SK-N-SH treated with all-trans-retinoic acid at 6 μM for 48 hours (cell line): ENCODE measurements around the gene MROH7.

Source experiments
- BACH2 ChIP-seq: fragments of 250-450 bp; sonication (Bioruptor Pico); IDR thresholded peaks from 2 replicates; pipeline ENCODE4 v1.9.0; 2021; ENCODE audit warnings: mild to moderate bottlenecking, borderline replicate concordance
- ZC3H10 ChIP-seq: fragments of 250-450 bp; sonication (Bioruptor Pico); IDR thresholded peaks from 2 replicates; pipeline ENCODE4 v1.5.1; 2021; ENCODE audit warnings: mild to moderate bottlenecking, moderate library complexity
- TF ChIP-seq, protein P1 (sequence below): fragments of 250-450 bp; sonication (Bioruptor Pico); IDR thresholded peaks from 2 replicates; pipeline ENCODE4 v1.5.1; 2020; ENCODE audit warnings: low read depth, mild to moderate bottlenecking, moderate library complexity

DNA sequence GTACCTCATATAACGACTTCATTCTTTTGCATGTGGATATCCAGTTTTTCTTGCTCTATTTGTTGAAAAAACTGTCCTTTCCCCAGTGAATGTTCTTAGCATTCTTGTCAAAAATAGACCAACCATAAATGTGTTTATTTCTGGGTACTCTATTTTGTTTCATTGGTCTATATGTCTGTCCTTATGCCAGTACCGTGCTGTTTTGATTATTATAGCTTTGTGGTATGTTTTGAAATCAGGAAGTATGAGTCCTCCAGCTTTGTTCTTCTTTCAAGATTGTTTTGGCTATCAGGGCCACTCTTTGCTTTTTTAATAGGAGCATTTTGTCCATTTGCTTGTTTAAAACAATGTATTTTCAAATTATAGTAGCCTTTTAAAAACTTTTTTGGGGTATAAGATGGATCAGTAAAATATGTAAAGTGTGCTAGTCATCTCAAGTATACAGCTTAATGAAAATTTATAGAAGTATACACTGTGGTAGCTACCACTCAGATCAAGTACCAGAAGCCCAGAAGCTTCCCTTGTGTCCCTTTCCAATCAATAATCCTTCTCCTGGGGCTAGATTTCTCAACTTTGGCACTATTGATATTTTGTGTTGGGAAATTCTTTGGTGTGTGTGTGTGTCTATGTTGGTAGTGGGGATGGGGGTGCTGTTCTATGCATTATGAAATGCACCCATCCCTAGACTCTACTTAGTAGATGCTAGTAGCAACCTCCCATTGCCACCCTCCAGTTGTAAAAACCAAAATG, 16.8 kb downstream of the MROH7 start:
- TF ChIP-seq ZC3H10 (CRISPR knock-in tag) = no peak
- no peak for TF ChIP-seq BACH2 (CRISPR knock-in tag)
- TF ChIP-seq, protein P1, sequence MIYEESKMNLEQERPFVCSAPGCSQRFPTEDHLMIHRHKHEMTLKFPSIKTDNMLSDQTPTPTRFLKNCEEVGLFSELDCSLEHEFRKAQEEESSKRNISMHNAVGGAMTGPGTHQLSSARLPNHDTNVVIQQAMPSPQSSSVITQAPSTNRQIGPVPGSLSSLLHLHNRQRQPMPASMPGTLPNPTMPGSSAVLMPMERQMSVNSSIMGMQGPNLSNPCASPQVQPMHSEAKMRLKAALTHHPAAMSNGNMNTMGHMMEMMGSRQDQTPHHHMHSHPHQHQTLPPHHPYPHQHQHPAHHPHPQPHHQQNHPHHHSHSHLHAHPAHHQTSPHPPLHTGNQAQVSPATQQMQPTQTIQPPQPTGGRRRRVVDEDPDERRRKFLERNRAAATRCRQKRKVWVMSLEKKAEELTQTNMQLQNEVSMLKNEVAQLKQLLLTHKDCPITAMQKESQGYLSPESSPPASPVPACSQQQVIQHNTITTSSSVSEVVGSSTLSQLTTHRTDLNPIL (CRISPR knock-in tag) = no peak
